Activated T-helper 1 cell treated with anti-CD3 and anti-CD28 coated beads, Interleukin-2, amount 50 U/mL, for 16 hours (primary cell): ENCODE measurements around the gene SMIM10L2A.
"Not testable (repeated sequence)": the region's sequence is repeated elsewhere in the genome, so short reads cannot be mapped to it uniquely, and the experiment has no call there.

Experiments used
- DNase-seq, 2 donors: peaks; one replicate each; pipeline ENCODE4 v3.0.0-alpha.2; 2020; ENCODE audit warnings: low read depth in 1 of 2, low spot score in 1 of 2

SMIM10L2A gene

GRCh38 chrX:135453381-135453780 is 31.6 kb downstream of the SMIM10L2A start:
- no peak for DNase-seq

GRCh38 chrX:135454816-135455215 is 33.1 kb downstream of the SMIM10L2A start:
- DNase-seq: no peak

DNA sequence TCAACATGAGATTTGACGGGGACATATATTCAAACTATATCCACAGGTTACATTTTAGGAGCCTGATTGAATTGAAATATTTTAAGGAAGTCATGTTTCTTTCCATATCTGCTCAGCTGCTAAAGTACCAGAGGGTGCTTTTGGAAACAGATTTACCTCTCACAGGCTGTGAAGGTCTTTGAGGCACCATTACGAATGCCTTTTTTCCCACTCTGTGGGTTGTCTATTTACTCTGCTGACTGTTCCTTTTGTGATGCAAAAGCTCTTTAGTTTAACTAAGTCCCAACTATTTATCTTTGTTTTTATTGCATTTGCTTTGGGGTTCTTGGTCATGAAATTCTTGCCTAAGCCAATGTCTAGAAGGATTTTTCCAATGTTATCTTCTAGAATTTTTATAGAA is 40.0 kb downstream of the SMIM10L2A start:
- not testable (repeated sequence) for DNase-seq

GRCh38 chrX:135463937-135464336 is 42.2 kb downstream of the SMIM10L2A start:
- DNase-seq: no peak

- no peak for DNase-seq
Observed at GRCh38 chrX:135476378-135476777, 54.6 kb downstream of the SMIM10L2A start.

DNA sequence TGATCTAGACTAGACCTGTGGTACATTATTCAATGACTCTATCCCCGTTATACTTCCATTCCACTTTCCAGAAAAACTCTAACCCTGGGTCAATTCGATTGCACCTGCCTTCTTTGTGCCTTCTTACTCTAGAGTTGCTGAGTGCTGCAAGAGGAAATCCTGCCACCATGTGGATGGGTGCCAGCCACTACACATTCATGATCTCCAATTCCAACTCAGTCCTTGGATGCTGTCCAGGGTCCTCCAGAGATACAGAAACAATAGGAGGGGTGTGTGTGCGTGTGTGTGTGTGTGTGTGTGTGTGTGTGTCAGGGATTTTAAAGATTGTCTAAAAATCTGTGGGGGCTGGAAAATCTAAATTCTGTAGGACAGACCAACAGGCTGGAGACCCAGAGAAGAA is 55.8 kb downstream of the SMIM10L2A start:
- DNase-seq: no peak
